K562 (cell line): ENCODE measurements around the gene STX2. TPM values are rescaled to one million over a fixed set of nuclear protein-coding genes. Genes with fewer than 3 reads are reported as not detected.
A peak's percentile ranks its signal among the peaks of the same experiment; 100 is the strongest.

ENCODE experiments used
- CHAMP1 ChIP-seq: fragments of 450-650 bp; IDR thresholded peaks from 2 replicates; pipeline ENCODE4 v1.6.1; 2016; ENCODE audit warnings: mild to moderate bottlenecking
- CREB1 ChIP-seq, 2 experiments: sonication (generic) in 1 of 2; formaldehyde crosslinking in 1 of 2; IDR thresholded peaks; 2 replicates each; pipeline versions ENCODE4 v1.6.1 to v1.8.0; 2012 to 2022; ENCODE audit warnings: inconsistent platforms in 1 of 2, mild to moderate bottlenecking in 1 of 2, missing genetic modification reagents in 1 of 2, moderate library complexity in 1 of 2
- ETV1 ChIP-seq: fragments of 450-650 bp; conservative IDR thresholded peaks from 2 replicates; pipeline ENCODE4 v1.6.1; 2016; ENCODE audit warnings: missing genetic modification characterization, control low read depth, low read depth, missing compliant biosample characterization
- MXI1 ChIP-seq: IDR thresholded peaks from 2 replicates; pipeline ENCODE4 v1.6.1; 2011; ENCODE audit warnings: low read depth, mild to moderate bottlenecking, improper control_type of control experiment, low read length
- RBFOX2 ChIP-seq: fragments of 200-400 bp; formaldehyde crosslinking; IDR thresholded peaks from 2 replicates; pipeline ENCODE4 v1.6.1; 2017; ENCODE audit warnings: low read depth, mild to moderate bottlenecking, low read length, moderate library complexity
- RCOR1 ChIP-seq, 2 experiments: IDR thresholded peaks; 2 replicates each; pipeline ENCODE4 v1.6.1; 2012; ENCODE audit warnings: low read depth in 2 of 2, low read length in 2 of 2, borderline replicate concordance in 1 of 2, improper control_type of control experiment in 1 of 2
- SP1 ChIP-seq: sonication (generic); formaldehyde crosslinking; IDR thresholded peaks from 2 replicates; pipeline ENCODE4 v1.8.1; 2022; ENCODE audit warnings: mild to moderate bottlenecking, missing genetic modification reagents
- STAT5A ChIP-seq: IDR thresholded peaks from 2 replicates; pipeline ENCODE4 v1.6.1; 2012; ENCODE audit warnings: low read length, inconsistent platforms, borderline replicate concordance
- TEAD1 ChIP-seq, 2 experiments: fragments of 450-650 bp in 1 of 2; sonication (generic) in 1 of 2; formaldehyde crosslinking; IDR thresholded peaks; 2 replicates each; pipeline versions ENCODE4 v1.4.0 to v1.8.0; 2020 to 2022; ENCODE audit warnings: mild to moderate bottlenecking in 2 of 2, missing genetic modification reagents in 1 of 2
- ZNF347 ChIP-seq: fragments of 450-650 bp; formaldehyde crosslinking; IDR thresholded peaks from 2 replicates; pipeline ENCODE4 v1.4.0; 2020; ENCODE audit warnings: low read depth, mild to moderate bottlenecking, moderate library complexity
- polyA plus RNA-seq, 8 experiments: library from polyadenylated mRNA; depleted of rRNA in 4 of 8; stranded (reverse) in 5 of 8; unstranded in 3 of 8; fragments of >200 nt; fragmentation: Nextera tagmentation in 2 of 8; fragmentation: Illumina TruSeq in 1 of 8; extraction: Ambion mirVana in 2 of 8; extraction: Trizol in 1 of 8; gene quantifications; 2 replicates each; pipeline versions ENCODE4 v1.2.1 to v1.2.3, GENCODE V29; 2011 to 2014; ENCODE audit warnings: inconsistent platforms in 1 of 8, missing spikeins in 1 of 8
- total RNA-seq, 7 experiments: library from RNA; depleted of rRNA in 6 of 7; stranded (reverse); fragments of >200 nt in 6 of 7; fragmentation: Illumina TruSeq in 2 of 7; extraction: Trizol in 2 of 7; gene quantifications; 2 replicates each; pipeline versions ENCODE4 v1.2.1 to v1.2.3, GENCODE V29; 2011 to 2021; ENCODE audit warnings: low replicate concordance in 1 of 7
- TF ChIP-seq, protein P1 (sequence below): sonication (generic); formaldehyde crosslinking; IDR thresholded peaks from 2 replicates; pipeline ENCODE4 v1.8.0; 2022; ENCODE audit warnings: missing genetic modification reagents, mild to moderate bottlenecking, borderline replicate concordance
- TF ChIP-seq, protein P2 (sequence below), 2 experiments: fragments of 450-650 bp; formaldehyde crosslinking in 1 of 2; IDR thresholded peaks; 2 replicates each; pipeline versions ENCODE4 v1.4.0 to v1.6.1; 2014 to 2020; ENCODE audit warnings: mild to moderate bottlenecking in 2 of 2, borderline replicate concordance in 1 of 2, low read depth in 1 of 2

The STX2 gene
- total and polyA plus RNA-seq, 9 of the 15 experiments (the other 6 are each of a cell fraction or from before 2014, with no cell fraction given), result 22.2 to 54.6 (median 30.8) TPM

DNA sequence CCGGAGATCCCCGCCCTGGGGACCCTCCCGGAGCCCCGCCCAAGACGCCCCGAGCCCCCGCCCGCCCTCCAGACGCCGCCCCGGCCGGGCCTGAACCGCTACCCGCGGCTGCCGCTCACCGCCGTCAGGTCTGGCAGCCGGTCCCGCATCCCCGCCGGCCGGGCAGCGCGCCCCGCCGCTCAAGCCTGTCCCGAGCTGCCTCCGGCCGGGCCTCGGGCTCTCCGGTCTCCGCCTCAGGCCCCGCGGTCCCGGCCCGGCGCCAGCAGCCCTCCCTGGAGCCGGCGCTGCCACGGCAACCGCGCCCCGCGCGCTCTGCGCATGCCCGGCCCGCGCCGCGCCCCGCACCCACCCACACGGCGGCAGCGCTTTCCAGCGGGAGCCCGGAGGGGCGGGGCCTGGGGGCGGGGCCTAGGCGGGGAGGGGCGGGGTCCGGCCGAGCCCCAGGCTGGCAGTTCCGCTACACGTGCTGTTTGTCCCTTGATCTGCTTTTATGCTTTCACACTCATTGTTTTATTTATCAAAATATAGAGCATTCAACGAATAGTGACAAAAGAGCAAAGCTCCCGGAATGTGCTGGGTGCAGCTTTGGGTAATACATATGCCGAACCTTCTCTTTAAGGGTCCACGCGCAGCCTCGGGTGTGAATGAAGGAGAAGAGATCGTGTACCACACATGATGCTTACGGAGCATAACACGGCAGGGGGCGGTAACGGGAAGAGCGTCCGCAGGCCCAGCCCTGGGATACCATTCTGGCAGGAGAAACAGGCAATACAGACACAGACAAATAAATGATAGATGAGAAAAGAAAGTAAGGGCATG lies at the start of gene STX2 (continued):
- no peak for TF ChIP-seq ZNF347 (CRISPR knock-in tag)
- TF ChIP-seq CREB1 (IDR thresholded peaks at IDR 0.05), result peak; percentile 56; the same call in 1 of the 2 replicates
- TF ChIP-seq CREB1 (CRISPR knock-in tag; IDR thresholded peaks at IDR 0.05), result peak; percentile 61; the same call in 1 of the 2 replicates
- TF ChIP-seq RCOR1 (IDR thresholded peaks at IDR 0.05; ENCODE audit: borderline replicate concordance in 1 of 2, low read depth in 2 of 2, low read length in 2 of 2), result peak; percentile 68 to 85; a peak in 3 of 4 replicates
- TF ChIP-seq CHAMP1, result no peak
- peak in 1 of 2 experiments; percentile 35; a peak in 1 of 4 replicates for TF ChIP-seq TEAD1 (CRISPR knock-in tag; IDR thresholded peaks at IDR 0.05)
- TF ChIP-seq, protein P1, sequence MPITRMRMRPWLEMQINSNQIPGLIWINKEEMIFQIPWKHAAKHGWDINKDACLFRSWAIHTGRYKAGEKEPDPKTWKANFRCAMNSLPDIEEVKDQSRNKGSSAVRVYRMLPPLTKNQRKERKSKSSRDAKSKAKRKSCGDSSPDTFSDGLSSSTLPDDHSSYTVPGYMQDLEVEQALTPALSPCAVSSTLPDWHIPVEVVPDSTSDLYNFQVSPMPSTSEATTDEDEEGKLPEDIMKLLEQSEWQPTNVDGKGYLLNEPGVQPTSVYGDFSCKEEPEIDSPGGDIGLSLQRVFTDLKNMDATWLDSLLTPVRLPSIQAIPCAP, result no peak
- peak; percentile 23; the same call in 1 of the 2 replicates for TF ChIP-seq RBFOX2
- TF ChIP-seq, protein P2, sequence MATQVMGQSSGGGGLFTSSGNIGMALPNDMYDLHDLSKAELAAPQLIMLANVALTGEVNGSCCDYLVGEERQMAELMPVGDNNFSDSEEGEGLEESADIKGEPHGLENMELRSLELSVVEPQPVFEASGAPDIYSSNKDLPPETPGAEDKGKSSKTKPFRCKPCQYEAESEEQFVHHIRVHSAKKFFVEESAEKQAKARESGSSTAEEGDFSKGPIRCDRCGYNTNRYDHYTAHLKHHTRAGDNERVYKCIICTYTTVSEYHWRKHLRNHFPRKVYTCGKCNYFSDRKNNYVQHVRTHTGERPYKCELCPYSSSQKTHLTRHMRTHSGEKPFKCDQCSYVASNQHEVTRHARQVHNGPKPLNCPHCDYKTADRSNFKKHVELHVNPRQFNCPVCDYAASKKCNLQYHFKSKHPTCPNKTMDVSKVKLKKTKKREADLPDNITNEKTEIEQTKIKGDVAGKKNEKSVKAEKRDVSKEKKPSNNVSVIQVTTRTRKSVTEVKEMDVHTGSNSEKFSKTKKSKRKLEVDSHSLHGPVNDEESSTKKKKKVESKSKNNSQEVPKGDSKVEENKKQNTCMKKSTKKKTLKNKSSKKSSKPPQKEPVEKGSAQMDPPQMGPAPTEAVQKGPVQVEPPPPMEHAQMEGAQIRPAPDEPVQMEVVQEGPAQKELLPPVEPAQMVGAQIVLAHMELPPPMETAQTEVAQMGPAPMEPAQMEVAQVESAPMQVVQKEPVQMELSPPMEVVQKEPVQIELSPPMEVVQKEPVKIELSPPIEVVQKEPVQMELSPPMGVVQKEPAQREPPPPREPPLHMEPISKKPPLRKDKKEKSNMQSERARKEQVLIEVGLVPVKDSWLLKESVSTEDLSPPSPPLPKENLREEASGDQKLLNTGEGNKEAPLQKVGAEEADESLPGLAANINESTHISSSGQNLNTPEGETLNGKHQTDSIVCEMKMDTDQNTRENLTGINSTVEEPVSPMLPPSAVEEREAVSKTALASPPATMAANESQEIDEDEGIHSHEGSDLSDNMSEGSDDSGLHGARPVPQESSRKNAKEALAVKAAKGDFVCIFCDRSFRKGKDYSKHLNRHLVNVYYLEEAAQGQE (IDR thresholded peaks at IDR 0.05; ENCODE audit: borderline replicate concordance), result peak; percentile 56; the same call in 1 of the 2 replicates
- TF ChIP-seq, protein P2 (CRISPR knock-in tag; IDR thresholded peaks at IDR 0.05; ENCODE audit: low read depth), result no peak
- TF ChIP-seq MXI1, result peak; percentile 89
- 0 out of 2 replicates have a peak, but pooled peaks have one; percentile 48 for TF ChIP-seq ETV1 (tag)
- 0 out of 2 replicates have a peak, but pooled peaks have one; percentile 42 for TF ChIP-seq SP1 (CRISPR knock-in tag)
- TF ChIP-seq STAT5A, result no peak
